Smooth muscle cell (in vitro differentiated cells): Measurements from ENCODE around the gene PCYOX1L. TPM values are rescaled to one million over a fixed set of nuclear protein-coding genes. Genes with fewer than 3 reads are reported as not detected.

Experiments
- DNase-seq: peaks from one replicate; lab custom pipeline; 2025; ENCODE audit not compliant: unreplicated experiment; lab: John Stamatoyannopoulos, UW
- H2AFZ ChIP-seq: fragments of 200-600 bp; sonication (generic); 2 replicates; pipeline ENCODE4 v1.6.0; 2016; ENCODE audit warnings: antibody characterized with exemption, low read depth, mild to moderate bottlenecking
- H3F3A ChIP-seq: fragments of 200-600 bp; sonication (generic); 2 replicates; pipeline ENCODE4 v1.6.0; 2017; ENCODE audit warnings: antibody characterized with exemption, low read depth
- H3K27ac ChIP-seq: fragments of 200-600 bp; sonication (generic); 2 replicates; pipeline ENCODE4 v1.5.1; 2016; ENCODE audit warnings: low read depth, mild to moderate bottlenecking
- H3K27me3 ChIP-seq: fragments of 200-600 bp; sonication (generic); 2 replicates; pipeline ENCODE4 v1.6.1; 2016; ENCODE audit warnings: low read depth, mild to moderate bottlenecking
- H3K36me3 ChIP-seq: fragments of 200-600 bp; sonication (generic); 2 replicates; pipeline ENCODE4 v1.5.1; 2016; ENCODE audit warnings: low read depth
- H3K4me1 ChIP-seq: fragments of 200-600 bp; sonication (generic); 2 replicates; pipeline ENCODE4 v1.5.1; 2016; ENCODE audit warnings: low read depth
- H3K4me2 ChIP-seq: fragments of 200-600 bp; sonication (generic); 2 replicates; pipeline ENCODE4 v1.6.0; 2016; ENCODE audit warnings: mild to moderate bottlenecking
- H3K4me3 ChIP-seq: fragments of 200-600 bp; sonication (generic); 2 replicates; pipeline ENCODE4 v1.5.1; 2016; ENCODE audit warnings: mild to moderate bottlenecking
- H3K79me2 ChIP-seq: fragments of 200-600 bp; sonication (generic); 2 replicates; pipeline ENCODE4 v1.6.0; 2016; ENCODE audit warnings: low read depth, mild to moderate bottlenecking
- H3K9ac ChIP-seq: fragments of 200-600 bp; sonication (generic); 2 replicates; pipeline ENCODE4 v1.6.0; 2016; ENCODE audit warnings: low read depth
- H3K9me3 ChIP-seq: fragments of 200-600 bp; sonication (generic); replicated peaks from 2 replicates; pipeline ENCODE4 v1.5.1; 2016; ENCODE audit warnings: low read depth
- H4K20me1 ChIP-seq: fragments of 200-600 bp; sonication (generic); 2 replicates; pipeline ENCODE4 v1.6.0; 2016; ENCODE audit warnings: low read depth
- WGBS: methylation state at CpG from one replicate; pipeline ENCODE4 v1.1.7; 2016; ENCODE audit warnings: low lambda C conversion rate; 5-methylcytosine and 5-hydroxymethylcytosine counted together
- polyA plus RNA-seq: library from polyadenylated mRNA; unstranded; fragments of >200 nt; fragmentation: Nextera tagmentation; extraction: Ambion mirVana; gene quantifications from 2 replicates; pipeline ENCODE4 v1.2.1, GENCODE V29; 2016
- total RNA-seq: library from RNA; depleted of rRNA; stranded (reverse); fragments of >200 nt; gene quantifications from 2 replicates; pipeline ENCODE4 v1.2.3, GENCODE V29; 2014
- TF ChIP-seq, protein P1 (sequence below): fragments of 200-600 bp; sonication (generic); IDR thresholded peaks from 2 replicates; pipeline ENCODE4 v1.5.1; 2017; ENCODE audit warnings: borderline replicate concordance, mild to moderate bottlenecking, antibody characterized with exemption; ENCODE audit not compliant: insufficient read depth, poor library complexity, severe bottlenecking

Gene PCYOX1L
- total and polyA plus RNA-seq, 2 experiments from 2014 or later: 6.4 to 13.4 TPM

DNA sequence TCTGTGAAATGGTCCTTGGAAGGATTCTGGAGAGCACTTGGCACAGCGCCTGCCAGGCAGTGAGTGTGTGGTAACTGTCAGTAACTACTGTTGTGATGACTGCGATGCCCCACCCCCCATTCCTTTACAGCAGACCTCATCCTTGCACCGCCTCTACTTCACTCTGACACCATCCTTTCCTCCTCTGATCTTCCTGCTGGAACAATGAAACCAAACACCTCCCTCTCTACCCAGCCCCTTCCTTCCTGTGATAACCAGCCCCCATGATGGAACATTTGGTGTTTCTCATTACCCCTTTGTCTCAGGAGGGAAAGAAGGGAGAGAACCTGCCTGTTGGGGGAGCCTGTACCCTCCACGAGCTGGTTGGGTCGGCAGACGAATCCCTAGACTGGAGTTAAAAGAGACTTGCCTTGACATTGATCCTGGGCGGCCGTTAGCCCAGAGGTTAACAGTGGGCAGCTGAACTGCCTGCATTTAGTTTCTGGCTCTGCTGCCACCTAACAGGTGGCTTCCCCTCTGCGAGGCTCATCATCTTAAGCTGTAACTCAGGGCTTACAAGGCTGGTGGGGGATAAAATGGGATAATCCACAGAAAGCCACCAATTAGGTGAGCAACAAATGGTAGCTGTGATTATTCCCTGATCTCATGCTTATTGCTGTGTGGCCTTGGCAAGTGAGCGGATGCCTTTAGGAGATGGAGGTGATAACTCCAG lies 46.7 kb upstream of the PCYOX1L start:
- no peak overlapping the region for H2AFZ ChIP-seq
- DNase-seq: no peak

DNA sequence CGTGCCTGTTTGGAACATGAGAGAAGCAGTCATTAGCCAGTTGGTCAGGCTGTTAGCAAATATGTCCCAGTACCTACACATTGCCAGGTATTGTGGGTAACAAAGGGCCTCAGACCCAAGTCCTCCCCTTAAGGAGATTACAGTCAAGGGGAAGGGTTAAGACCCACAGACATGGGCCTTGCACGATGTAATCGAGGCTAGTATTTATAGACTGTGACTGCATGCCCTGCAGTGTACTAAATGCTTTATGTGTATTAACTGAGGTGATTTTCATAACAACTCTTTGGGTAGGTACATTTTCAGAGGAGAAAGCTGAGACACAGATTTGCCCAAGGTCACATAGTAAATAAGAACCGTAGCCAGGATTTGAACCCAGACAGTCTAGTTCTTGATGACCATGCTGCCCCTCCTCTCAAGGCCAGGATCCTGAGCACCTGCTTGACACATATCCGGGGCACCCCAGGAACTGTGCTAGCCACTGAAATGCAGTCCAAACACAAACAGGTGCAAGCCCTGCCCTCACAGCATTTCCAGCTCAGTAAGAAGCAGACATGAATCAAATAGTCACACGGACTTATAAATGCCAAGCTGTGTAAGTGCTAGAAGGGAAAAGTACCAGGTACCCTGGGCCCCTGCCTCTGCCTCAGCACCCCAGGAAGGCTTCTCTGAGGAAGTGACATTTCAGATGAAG lies 44.5 kb upstream of the PCYOX1L start:
- Histone ChIP-seq H3K4me1 (no peaks in the 10 kb centered on the region), H4K20me1 (no peaks in the 10 kb centered on the region), H3F3A (no peaks in the 10 kb centered on the region), H3K4me3 (no peak overlapping the region), H3K9ac (no peak overlapping the region), H3K79me2 (no peaks in the 10 kb centered on the region), H3K27ac (no peak overlapping the region), H3K4me2 (no peak overlapping the region), H3K9me3 (no peaks in the 10 kb centered on the region), H3K36me3 (no peaks in the 10 kb centered on the region), H2AFZ (no peak overlapping the region), H3K27me3 (peaks cover 2% of the 10 kb centered on the region)
- 92% methylated on average over 6 of the region's 6 CpGs for WGBS
- TF ChIP-seq, protein P1, sequence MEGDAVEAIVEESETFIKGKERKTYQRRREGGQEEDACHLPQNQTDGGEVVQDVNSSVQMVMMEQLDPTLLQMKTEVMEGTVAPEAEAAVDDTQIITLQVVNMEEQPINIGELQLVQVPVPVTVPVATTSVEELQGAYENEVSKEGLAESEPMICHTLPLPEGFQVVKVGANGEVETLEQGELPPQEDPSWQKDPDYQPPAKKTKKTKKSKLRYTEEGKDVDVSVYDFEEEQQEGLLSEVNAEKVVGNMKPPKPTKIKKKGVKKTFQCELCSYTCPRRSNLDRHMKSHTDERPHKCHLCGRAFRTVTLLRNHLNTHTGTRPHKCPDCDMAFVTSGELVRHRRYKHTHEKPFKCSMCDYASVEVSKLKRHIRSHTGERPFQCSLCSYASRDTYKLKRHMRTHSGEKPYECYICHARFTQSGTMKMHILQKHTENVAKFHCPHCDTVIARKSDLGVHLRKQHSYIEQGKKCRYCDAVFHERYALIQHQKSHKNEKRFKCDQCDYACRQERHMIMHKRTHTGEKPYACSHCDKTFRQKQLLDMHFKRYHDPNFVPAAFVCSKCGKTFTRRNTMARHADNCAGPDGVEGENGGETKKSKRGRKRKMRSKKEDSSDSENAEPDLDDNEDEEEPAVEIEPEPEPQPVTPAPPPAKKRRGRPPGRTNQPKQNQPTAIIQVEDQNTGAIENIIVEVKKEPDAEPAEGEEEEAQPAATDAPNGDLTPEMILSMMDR: no peak
- DNase-seq: no peak

More for the DNA sequence above, 46.7 kb upstream of the PCYOX1L start:
- TF ChIP-seq, protein P1: no peak
- Histone ChIP-seq H3F3A (no peaks in the 10 kb centered on the region), H3K9me3 (no peaks in the 10 kb centered on the region), H3K36me3 (no peaks in the 10 kb centered on the region), H3K27ac (no peak overlapping the region), H4K20me1 (no peaks in the 10 kb centered on the region), H3K4me1 (no peaks in the 10 kb centered on the region), H3K4me3 (no peak overlapping the region), H3K4me2 (no peak overlapping the region), H3K9ac (no peak overlapping the region), H3K27me3 (peaks cover 2% of the 10 kb centered on the region), H3K79me2 (no peaks in the 10 kb centered on the region)
- 68% methylated on average over 10 of the region's 10 CpGs for WGBS

DNA sequence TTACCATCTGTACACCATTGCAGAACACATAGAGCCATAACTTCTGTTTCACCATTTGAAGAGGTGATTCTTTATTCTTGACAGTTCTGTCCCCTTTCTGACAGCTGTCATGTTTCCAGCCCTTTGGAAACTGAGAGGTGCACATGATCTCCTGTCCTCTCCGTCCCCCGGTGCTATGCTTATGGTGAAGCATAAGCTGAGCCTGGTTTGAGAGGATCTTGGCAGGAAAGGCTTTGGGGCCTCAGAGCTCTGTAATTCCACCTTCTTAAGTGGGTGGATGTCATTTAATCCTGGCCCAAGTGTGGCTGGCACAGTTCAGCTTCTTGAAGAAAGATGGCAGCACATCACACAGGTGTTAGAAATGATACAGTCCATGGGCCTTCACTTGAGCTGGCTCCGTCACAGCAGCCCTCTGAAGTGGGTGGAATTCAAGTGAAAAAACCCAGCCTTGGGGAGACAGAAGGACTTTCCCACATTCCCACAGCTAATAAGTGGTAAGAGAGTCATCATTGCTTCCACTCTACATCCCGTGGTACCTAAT lies 43.2 kb upstream of the PCYOX1L start:
- Histone ChIP-seq H3K27me3 (peaks cover 2% of the 10 kb centered on the region), H3K4me1 (no peaks in the 10 kb centered on the region), H4K20me1 (no peaks in the 10 kb centered on the region), H3K4me2 (no peak overlapping the region), H3K27ac (no peak overlapping the region), H3K9me3 (no peaks in the 10 kb centered on the region), H3K36me3 (no peaks in the 10 kb centered on the region), H3K79me2 (no peaks in the 10 kb centered on the region), H2AFZ (no peak overlapping the region), H3K4me3 (no peak overlapping the region), H3F3A (peaks cover under 1% of the 10 kb centered on the region), H3K9ac (no peak overlapping the region)
- WGBS: 89% methylated on average over 4 of the region's 4 CpGs
- no peak for DNase-seq
- TF ChIP-seq, protein P1: no peak
